IMR-90 (cell line): ENCODE results near the gene GOLGA8B. TPM values are rescaled to one million over a fixed set of nuclear protein-coding genes. Genes with fewer than 3 reads are reported as not detected.
"Not testable (repeated sequence)": the region's sequence is repeated elsewhere in the genome, so short reads cannot be mapped to it uniquely, and the experiment has no call there.

Experiments
- ATAC-seq: fragments of 200-7000 bp; cut with Tn5 transposase; 2 replicates; pipeline ENCODE4 v1.9.1; 2020; ENCODE audit warnings: low read depth, mild to moderate bottlenecking, moderate library complexity
- BruUV-seq: library from RNA; stranded (reverse); fragments of 400-500 nt; replicated peaks from 2 replicates; lab custom pipeline; 2021; lab: Mats Ljungman, UMichigan
- CTCF ChIA-PET: fragments of 300-600 bp; formaldehyde crosslinking; extraction: SDS; loops from one replicate; lab custom pipeline; 2021; ENCODE audit warnings: antibody characterized with exemption; lab: Yijun Ruan, JAX
- POLR2A ChIA-PET: fragments of 300-600 bp; sonication (Branson Sonifier 250); formaldehyde crosslinking; loops from one replicate; lab custom pipeline; 2022; ENCODE audit warnings: antibody characterized with exemption; ENCODE audit not compliant: unreplicated experiment; lab: Charles Lee
- DNase-seq: peaks from one replicate; pipeline ENCODE4 v3.0.0; 2013
- H2AFZ ChIP-seq: replicated peaks from 2 replicates; pipeline ENCODE3; 2013; ENCODE audit warnings: low read length, mild to moderate bottlenecking; ENCODE audit not compliant: poor library complexity
- H2AK5ac ChIP-seq: 2 replicates; pipeline ENCODE4 v1.6.1; 2013; ENCODE audit warnings: low read depth, low read length, inconsistent platforms
- H2AK9ac ChIP-seq: replicated peaks from 2 replicates; pipeline ENCODE3; 2013; ENCODE audit warnings: mild to moderate bottlenecking, low read depth, low read length, moderate library complexity; ENCODE audit not compliant: poor library complexity
- H2BK120ac ChIP-seq: 2 replicates; pipeline ENCODE4 v1.6.1; 2013; ENCODE audit warnings: low read depth, low read length, inconsistent platforms
- H2BK15ac ChIP-seq: 3 replicates; pipeline ENCODE4 v1.6.1; 2013; ENCODE audit warnings: low read depth, low read length, inconsistent platforms
- H2BK20ac ChIP-seq: 2 replicates; pipeline ENCODE4 v1.6.1; 2013; ENCODE audit warnings: low read depth, mild to moderate bottlenecking, inconsistent platforms, low read length, moderate library complexity
- H2BK5ac ChIP-seq: 2 replicates; pipeline ENCODE4 v1.6.1; 2013; ENCODE audit warnings: mild to moderate bottlenecking, low read depth, low read length, inconsistent platforms; ENCODE audit not compliant: poor library complexity, severe bottlenecking
- H3K14ac ChIP-seq: replicated peaks from 2 replicates; pipeline ENCODE4 v1.6.1; 2013; ENCODE audit warnings: low read depth, low read length, inconsistent platforms
- H3K18ac ChIP-seq: 2 replicates; pipeline ENCODE4 v1.6.1; 2013; ENCODE audit warnings: low read depth, low read length, control low read depth
- H3K23ac ChIP-seq: 2 replicates; pipeline ENCODE4 v1.6.1; 2013; ENCODE audit warnings: low read depth, low read length, inconsistent platforms
- H3K27ac ChIP-seq: 2 replicates; pipeline ENCODE4 v1.5.1; 2013; ENCODE audit warnings: mild to moderate bottlenecking, control low read depth, low read length; ENCODE audit not compliant: insufficient read depth
- H3K27me3 ChIP-seq: 2 replicates; pipeline ENCODE4 v1.6.1; 2013; ENCODE audit warnings: low read length; ENCODE audit not compliant: control insufficient read depth, insufficient read depth
- H3K36me3 ChIP-seq: 2 replicates; pipeline ENCODE4 v1.6.1; 2013; ENCODE audit warnings: low read length, mixed read lengths; ENCODE audit not compliant: control insufficient read depth, insufficient read depth
- H3K4ac ChIP-seq: 2 replicates; pipeline ENCODE4 v1.6.1; 2013; ENCODE audit warnings: low read depth, low read length, inconsistent platforms
- H3K4me1 ChIP-seq: 2 replicates; pipeline ENCODE4 v1.6.1; 2013; ENCODE audit warnings: low read length, mixed read lengths; ENCODE audit not compliant: control insufficient read depth, insufficient read depth
- H3K4me2 ChIP-seq: 2 replicates; pipeline ENCODE4 v1.6.1; 2013; ENCODE audit warnings: low read depth, mild to moderate bottlenecking, control low read depth, low read length, moderate library complexity
- H3K4me3 ChIP-seq: 2 replicates; pipeline ENCODE4 v1.5.1; 2013; ENCODE audit warnings: low read depth, mild to moderate bottlenecking, control low read depth, low read length, moderate library complexity; ENCODE audit not compliant: insufficient read depth
- H3K56ac ChIP-seq: 2 replicates; pipeline ENCODE4 v1.6.1; 2013; ENCODE audit warnings: low read length, inconsistent platforms; ENCODE audit not compliant: insufficient read depth; ENCODE audit errors: extremely low read depth
- H3K79me1 ChIP-seq, 2 experiments: 2 replicates each; pipeline ENCODE4 v1.6.1; 2013; ENCODE audit warnings: low read length in 2 of 2, inconsistent platforms in 1 of 2, low read depth in 1 of 2
- H3K9ac ChIP-seq: 2 replicates; pipeline ENCODE4 v1.6.1; 2013; ENCODE audit warnings: low read depth, low read length, control low read depth
- H3K9me1 ChIP-seq: 2 replicates; pipeline ENCODE4 v1.6.1; 2013; ENCODE audit warnings: low read length, inconsistent platforms; ENCODE audit not compliant: insufficient read depth
- H3K9me3 ChIP-seq: 2 replicates; pipeline ENCODE4 v1.6.1; 2013; ENCODE audit warnings: low read length; ENCODE audit not compliant: control insufficient read depth, insufficient read depth
- H4K20me1 ChIP-seq: 2 replicates; pipeline ENCODE4 v1.6.1; 2013; ENCODE audit warnings: low read length, inconsistent platforms; ENCODE audit not compliant: insufficient read depth
- H4K5ac ChIP-seq: 2 replicates; pipeline ENCODE4 v1.6.1; 2013; ENCODE audit warnings: mild to moderate bottlenecking, low read depth, low read length, control low read depth
- H4K8ac ChIP-seq, 2 experiments: 2 replicates each; pipeline ENCODE4 v1.6.1; 2013; ENCODE audit warnings: low read depth in 2 of 2, low read length in 2 of 2, control low read depth in 1 of 2, inconsistent platforms in 1 of 2
- H4K91ac ChIP-seq: 2 replicates; pipeline ENCODE4 v1.6.1; 2013; ENCODE audit warnings: low read depth, low read length, inconsistent platforms; ENCODE audit not compliant: insufficient read depth
- WGBS, 2 experiments: methylation state at CpG; one replicate each; pipeline versions ENCODE4 v1.1.5 to v1.1.7; 2013; ENCODE audit warnings: missing lambda C conversion rate in 2 of 2; ENCODE audit not compliant: insufficient read length in 1 of 2; ENCODE audit errors: extremely low coverage in 2 of 2; 5-methylcytosine and 5-hydroxymethylcytosine counted together
- dilution Hi-C: fragments of 300-500 bp; cut with HindIII; formaldehyde crosslinking; loops from one replicate; pipeline ENCODE4 v1.14.3; 2018; ENCODE audit warnings: low sequenced_read_pairs; ENCODE audit not compliant: unreplicated experiment
- in situ Hi-C: fragments of 300-500 bp; cut with MboI; formaldehyde crosslinking; loops from 3 replicates; pipeline ENCODE4 v1.14.3; 2019; ENCODE audit warnings: low sequenced_read_pairs, inconsistent platforms, mixed read lengths
- intact Hi-C: fragments of 100-400 bp; cut with micrococcal nuclease; formaldehyde crosslinking; loops from 2 replicates; pipeline ENCODE4 v1.10.0; 2022
- polyA plus RNA-seq, 3 experiments: library from polyadenylated mRNA; depleted of rRNA; stranded (reverse); fragments of >200 nt; gene quantifications; 2 replicates each; pipeline ENCODE4 v1.2.3, GENCODE V29; 2012; ENCODE audit warnings: low replicate concordance in 1 of 3
- total RNA-seq: library from RNA; depleted of rRNA; stranded (reverse); fragments of >200 nt; gene quantifications from 2 replicates; pipeline ENCODE4 v1.2.3, GENCODE V29; 2012

The GOLGA8B gene
- total and polyA plus RNA-seq, 2 of the 4 experiments (the other 2 are of a cell fraction) = 7.7 to 31.6 TPM

GRCh38 chr15:34580251-34581042 lies 3.0 kb downstream of the GOLGA8B start:
- H2AK9ac ChIP-seq, H2BK15ac ChIP-seq, H3K4me3 ChIP-seq, H4K8ac ChIP-seq, H4K91ac ChIP-seq, H2BK20ac ChIP-seq, H2BK120ac ChIP-seq, H3K27me3 ChIP-seq, BruUV-seq, H3K56ac ChIP-seq, H3K4me2 ChIP-seq, H3K9me3 ChIP-seq, DNase-seq, H2AFZ ChIP-seq, POLR2A ChIA-PET, H3K4ac ChIP-seq, dilution Hi-C loops, H4K5ac ChIP-seq, H3K27ac ChIP-seq, H3K14ac ChIP-seq, H3K9ac ChIP-seq, H3K18ac ChIP-seq, H2BK5ac ChIP-seq, H3K23ac ChIP-seq, H3K36me3 ChIP-seq, ATAC-seq: not testable (repeated sequence)
- H2AK5ac ChIP-seq = peak overlapping the region; percentile 58; the same call in 1 of the 2 replicates
- H3K9me1 ChIP-seq = peaks cover 14% of the 10 kb centered on the region
- H4K20me1 ChIP-seq = peaks cover 23% of the 10 kb centered on the region
- H3K79me1 ChIP-seq = peaks cover 18 to 68% of the 10 kb centered on the region in 2 experiments
- intact Hi-C loops = loop anchor here (5.0 kb wide), 1 partner anchor 223 kb away; no protein-coding TSS in a partner anchor
- WGBS, 2 experiments = no CpG with 5 or more reads among the region's 15 CpGs
- in situ Hi-C loops = loop anchor here (5.0 to 25.0 kb wide), 3 partner anchors 233 to 468 kb away; partner anchors contain the start of genes EMC4, EMC7 and PGBD4
- H3K4me1 ChIP-seq = peaks cover 19% of the 10 kb centered on the region
- CTCF ChIA-PET = interaction anchor here (0.6 kb wide), 1 partner anchor 222 kb away, joined by 3 read pairs; no protein-coding TSS in a partner anchor
